Middle frontal gyrus (tissue), 1 donor: ENCODE data around the gene TMEM229B.

Experiments used
- DNase-seq: peaks from one replicate; pipeline ENCODE4 v3.0.0-alpha.2; 2015; ENCODE audit warnings: low spot score; ENCODE audit errors: extremely low spot score

TMEM229B gene

GRCh38 chr14:67515386-67516079 lies 27.0 kb upstream of the TMEM229B start:
- DNase-seq = no peak

DNA sequence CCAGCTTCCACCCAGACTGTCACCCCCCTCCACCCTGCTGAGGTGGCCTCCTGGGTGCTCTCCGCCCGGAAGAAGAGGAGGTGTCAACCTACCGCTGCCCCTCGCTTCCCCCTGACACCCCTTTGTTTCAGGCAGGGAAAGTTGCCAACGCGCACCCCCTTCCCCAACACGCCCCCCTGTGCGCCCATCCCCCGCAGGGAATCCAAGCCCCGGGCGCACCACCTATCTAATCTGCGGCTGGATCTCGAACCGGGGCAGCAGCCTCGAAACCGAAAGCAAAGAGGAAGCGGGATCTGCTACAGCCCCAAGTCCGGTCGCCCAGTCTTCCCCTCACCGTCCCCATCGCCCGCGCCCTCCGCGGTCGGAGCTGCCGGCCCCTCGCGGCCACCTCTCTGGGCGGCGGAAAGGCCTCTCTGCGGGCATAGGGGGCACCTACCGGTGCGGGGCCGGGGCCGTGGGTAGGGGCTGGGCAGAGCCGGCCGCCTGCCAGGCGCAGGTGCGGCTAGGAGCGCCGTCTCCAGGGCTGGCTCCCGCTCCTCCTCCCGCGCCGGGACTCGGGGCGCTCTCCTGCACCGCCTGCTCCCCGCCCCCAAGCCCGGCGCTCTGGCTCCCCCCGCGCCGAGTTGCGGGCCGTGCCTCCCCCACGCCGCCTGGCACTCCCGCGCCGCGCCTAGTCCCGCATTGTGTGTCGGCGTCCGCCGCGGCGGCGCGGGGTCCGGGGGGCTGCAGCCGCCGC lies 26.3 kb upstream of the TMEM229B start:
- DNase-seq = no peak

GRCh38 chr14:67514203-67514607 lies 25.7 kb upstream of the TMEM229B start:
- DNase-seq = no peak

DNA sequence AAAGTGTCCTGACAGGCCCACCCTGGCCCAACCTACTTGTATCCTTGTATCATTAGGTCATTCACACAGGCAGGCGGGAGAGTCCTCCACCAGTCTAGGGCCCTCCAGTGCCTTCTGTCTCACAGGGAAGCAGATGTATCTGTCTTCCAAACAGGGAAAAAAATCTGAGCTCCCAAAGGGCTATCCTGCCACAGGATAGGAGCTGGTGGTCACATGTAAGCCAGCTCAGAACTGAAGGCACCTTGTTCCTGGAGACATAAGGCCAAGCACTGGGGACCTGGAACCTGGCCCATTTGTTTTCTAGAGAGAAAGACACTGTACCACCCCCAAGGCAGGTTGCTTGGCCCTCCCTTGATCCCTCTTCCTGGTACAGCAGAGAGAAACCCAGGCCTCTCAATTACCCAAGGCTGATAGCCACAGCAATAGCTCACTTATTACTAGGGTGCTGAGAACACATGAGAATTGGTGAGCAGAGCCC lies 25.1 kb upstream of the TMEM229B start:
- DNase-seq = no peak

DNA sequence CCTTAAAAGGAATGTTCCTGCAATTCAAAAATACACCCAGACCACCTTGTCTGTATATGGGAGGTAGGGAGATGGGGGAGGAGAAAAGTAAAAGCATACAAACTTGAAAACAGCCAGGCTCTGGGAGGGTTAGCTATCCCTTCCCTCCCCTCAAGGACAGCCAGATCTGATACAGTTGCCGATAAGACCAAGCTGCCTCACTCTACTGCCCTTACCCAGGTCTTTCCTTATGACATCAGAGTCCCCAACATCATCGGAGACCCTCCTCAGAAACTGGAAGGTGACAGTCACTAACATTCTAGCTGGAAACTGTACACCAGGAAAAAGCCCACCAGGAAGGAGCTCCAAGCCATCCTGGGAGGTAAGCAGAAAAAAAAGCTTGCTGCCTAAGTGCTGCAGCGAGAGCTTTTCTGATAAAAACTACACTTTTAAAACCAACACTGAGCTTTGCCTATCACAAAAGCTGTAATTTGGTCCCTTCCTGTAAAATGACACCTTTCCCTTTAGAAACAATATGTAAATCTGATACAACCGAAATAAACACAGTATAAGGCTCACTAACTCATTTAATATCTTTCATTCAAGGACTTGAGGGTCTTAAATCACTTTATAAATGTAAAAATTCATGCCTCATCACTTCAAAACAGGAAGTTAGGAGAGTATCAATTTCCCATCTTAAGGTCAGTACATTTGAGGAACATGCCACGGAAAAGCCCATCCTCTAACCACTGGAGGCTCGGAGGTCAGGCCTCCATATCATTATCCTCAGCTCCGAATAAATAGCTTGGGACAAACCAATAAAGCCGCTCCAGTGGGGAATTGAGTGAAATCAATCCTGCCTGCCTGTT lies 24.2 kb upstream of the TMEM229B start:
- DNase-seq = no peak

DNA sequence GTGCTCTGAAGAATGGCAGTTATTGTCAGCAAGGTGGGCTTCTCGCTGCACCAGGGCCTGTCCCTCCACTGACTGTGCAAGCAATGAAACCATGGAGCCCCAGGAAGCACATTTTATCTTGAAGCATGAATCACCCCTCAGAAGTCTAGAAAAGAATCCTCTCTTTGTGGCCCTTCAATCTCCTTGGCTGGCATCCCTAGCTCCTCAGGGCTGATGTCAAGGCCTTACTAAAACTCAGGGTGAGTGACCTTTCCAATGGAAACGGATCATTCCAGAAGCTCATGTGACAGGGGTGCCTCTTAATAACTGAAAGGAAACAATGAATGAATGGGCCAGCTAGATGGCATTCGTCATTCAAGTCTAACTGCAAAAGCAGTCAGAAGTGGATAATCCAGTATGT lies 22.3 kb upstream of the TMEM229B start:
- no peak for DNase-seq

DNA sequence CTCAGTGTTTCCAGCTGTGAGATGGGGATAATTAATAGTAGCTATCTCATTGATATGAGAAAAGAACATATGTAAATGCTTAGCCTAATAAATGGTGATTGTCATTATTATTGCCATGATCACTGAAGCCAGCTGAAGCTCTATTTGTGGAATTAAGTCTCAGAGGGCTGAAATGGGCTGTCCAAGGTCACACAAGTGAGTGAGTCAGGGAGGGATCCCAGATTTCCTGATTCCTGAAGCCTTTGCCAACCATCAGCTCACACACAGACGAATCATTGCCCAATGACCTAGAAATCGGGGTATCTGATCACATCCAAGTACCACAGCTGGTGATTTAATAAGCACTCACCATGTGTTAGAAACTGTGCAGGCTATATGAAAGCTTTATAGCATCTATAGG lies 21.6 kb upstream of the TMEM229B start:
- no peak for DNase-seq

DNA sequence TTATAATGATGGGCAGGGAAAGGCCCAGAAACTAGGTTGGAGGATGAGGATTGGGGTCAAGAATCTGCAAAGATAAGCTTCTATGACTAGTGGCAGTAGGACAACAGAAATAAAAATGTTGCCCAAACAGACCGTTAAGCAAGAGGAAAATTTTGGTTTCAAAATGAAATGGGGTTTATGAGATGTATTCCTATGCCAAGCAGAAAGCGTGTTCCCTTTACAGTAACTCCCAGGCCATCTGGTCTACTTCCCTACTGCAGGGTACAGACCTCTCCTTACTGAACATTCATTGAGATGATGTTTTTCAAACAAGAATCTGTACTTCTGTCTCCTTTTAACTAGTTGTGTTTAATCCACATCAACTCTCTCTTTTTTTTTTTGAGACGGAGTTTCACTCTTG lies 20.4 kb upstream of the TMEM229B start:
- DNase-seq = no peak

DNA sequence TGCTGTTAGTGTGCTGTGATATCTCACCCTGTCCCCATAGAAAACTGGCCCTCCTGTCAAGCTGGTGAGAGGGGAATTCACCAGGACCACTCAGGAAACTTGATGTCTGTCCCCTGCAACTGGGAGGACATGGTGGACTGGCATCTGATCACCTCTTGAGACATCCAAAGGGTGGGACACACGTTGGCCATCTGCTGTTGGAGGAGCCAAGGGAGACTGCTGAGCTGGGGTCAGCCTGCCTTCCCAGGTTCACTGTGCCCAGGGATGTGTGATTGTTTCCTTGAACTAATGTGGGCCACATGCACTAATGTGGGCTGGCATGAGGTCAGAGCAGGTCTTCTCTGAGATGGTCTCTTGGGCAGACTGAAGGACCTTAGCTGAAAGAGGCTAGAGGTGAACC lies 16.7 kb upstream of the TMEM229B start:
- DNase-seq = no peak

DNA sequence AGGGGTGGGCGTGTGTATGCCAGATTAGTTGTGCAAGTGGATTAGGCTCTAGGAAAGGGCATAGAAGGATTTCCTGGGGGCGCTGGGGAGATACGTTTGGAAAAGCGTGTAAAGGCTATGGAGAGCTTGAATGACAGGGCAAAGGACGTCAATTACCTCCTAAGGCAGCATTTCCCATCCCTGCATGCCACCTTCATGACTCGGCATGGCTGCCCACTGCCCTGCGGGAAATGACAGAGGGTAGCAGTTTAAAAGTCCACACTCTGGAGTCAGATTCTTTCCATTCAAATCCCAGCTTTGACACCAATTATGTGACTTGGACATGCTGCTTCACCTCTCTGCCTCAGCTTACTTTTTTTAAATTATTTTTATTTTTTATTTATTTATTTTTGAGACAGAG lies 14.8 kb upstream of the TMEM229B start:
- DNase-seq = no peak

GRCh38 chr14:67502867-67503266 lies 14.3 kb upstream of the TMEM229B start:
- no peak for DNase-seq

GRCh38 chr14:67501670-67502069 lies 13.1 kb upstream of the TMEM229B start:
- no peak for DNase-seq

GRCh38 chr14:67500981-67501380 lies 12.5 kb upstream of the TMEM229B start:
- no peak for DNase-seq

- no peak for DNase-seq
Observed at GRCh38 chr14:67497716-67498115, 9.2 kb upstream of the TMEM229B start.

DNA sequence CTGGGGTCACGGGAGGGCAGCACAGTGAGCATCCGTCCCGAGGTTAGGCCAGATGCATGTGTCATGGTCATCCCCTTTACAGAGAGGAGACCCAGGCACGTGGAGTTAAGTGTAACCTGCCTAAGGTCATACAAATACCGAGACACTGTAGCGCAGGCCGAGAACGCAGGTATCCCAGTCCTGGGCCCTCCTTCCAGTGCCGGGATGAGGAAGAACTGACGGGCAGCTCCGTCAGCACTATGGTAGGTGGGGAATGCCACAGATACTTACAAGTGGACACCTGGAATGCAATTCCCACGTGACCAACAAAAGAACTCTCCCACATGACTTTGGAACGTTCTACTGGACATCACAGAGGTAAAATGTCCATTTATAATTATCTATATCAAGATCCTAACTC lies 8.7 kb upstream of the TMEM229B start:
- DNase-seq = no peak

- no peak for DNase-seq
Observed at GRCh38 chr14:67495827-67496226, 7.3 kb upstream of the TMEM229B start.

GRCh38 chr14:67493092-67493717 lies 4.7 kb upstream of the TMEM229B start:
- no peak for DNase-seq

GRCh38 chr14:67492538-67492937 lies 4.0 kb upstream of the TMEM229B start:
- no peak for DNase-seq

DNA sequence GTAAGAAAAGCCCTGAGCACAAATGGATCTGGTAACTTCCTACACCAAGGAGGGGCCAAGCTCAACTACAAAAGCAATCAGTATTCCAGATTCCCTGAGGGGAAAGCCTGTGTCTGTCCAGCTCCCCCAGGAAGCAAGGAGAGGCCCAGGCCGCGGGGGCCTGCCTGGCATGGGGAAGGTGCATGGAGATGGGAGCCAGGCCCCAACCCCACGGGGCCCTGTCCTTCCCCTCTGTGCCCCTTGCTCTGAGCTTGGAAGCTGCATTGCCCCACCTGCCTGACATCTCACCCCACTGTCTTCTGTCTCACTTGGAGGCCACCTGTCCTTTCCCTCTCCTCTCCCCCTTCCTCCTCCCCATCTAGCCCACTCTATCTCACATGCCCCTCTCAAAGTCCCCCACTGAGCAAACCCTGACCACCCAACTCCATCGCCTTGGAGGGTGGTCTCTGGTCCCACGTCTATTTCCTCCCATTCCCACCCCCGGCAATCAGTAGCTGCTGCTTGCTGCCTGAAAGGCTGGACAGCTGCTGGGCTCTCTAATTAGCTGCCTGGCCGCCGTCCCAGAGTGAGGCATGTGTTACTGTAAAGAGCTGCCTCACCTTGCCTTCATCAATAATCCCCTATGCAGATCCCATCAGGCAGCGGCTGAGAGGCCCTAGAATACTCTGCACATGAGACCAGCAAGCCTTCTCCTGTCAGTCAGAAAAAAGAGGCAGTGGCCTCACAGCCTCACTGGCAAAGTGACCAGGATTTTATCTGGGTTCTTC lies 3.4 kb upstream of the TMEM229B start:
- DNase-seq = no peak

DNA sequence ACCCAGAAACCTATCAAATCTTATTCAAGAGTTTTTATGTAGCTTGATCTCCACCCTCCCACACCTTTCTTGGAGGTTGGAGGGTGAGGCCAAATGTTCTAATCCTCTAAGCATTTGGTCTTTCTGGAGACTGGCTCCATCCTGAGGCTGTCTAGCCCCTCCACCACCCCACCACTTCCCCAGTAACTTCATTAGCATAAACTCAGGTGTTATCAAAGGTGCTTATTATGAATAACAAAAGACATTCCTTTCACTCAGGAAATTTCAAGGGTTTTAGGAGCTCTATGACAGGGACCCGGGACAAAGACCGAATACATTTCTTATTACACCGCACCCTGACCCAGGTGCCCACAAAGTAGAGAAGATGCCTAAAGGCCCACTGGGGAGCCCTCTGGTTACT lies 2.8 kb upstream of the TMEM229B start:
- no peak for DNase-seq

DNA sequence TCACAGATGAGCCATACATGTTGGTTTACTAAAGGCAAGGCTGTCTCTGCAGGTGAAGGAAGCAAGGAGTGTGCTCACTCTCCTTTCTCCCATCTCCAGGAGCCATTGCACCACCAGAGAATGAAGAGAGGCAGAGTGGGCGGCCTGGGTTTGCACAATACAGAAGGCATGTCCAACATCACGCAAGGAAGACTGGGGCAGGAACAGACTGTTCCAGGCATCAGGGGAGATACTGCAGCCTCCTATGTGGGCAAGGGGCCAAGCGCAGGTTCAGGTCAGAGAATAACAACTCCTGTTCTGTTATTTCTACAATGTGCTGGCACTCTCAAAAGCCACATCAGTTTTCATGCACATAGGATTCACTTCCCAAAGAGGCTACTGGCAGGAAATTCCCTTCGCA lies 1.7 kb upstream of the TMEM229B start:
- no peak for DNase-seq
